H1 (cell line): ENCODE data around the gene P3H4. TPM values are rescaled to one million over a fixed set of nuclear protein-coding genes. Genes with fewer than 3 reads are reported as not detected.

ENCODE experiments used
- CTCF ChIA-PET: fragments of 300-600 bp; sonication (Branson Sonifier 250); formaldehyde crosslinking; loops from one replicate; lab custom pipeline; 2021; ENCODE audit not compliant: partially characterized antibody; lab: Charles Lee
- POLR2A ChIA-PET: fragments of 300-600 bp; sonication (Branson Sonifier 250); formaldehyde crosslinking; loops from one replicate; lab custom pipeline; 2021; ENCODE audit warnings: inconsistent platforms; ENCODE audit not compliant: partially characterized antibody; lab: Charles Lee
- DNase-seq, 2 experiments: peaks; one replicate each; pipeline versions ENCODE4 v3.0.0 to v3.0.0-alpha.2; 2010 to 2022; ENCODE audit warnings: low spot score in 2 of 2, low read depth in 1 of 2, mixed read lengths in 1 of 2
- FAIRE-seq: peaks from 2 replicates; lab custom pipeline; 2011; peaks lifted over from hg19 to GRCh38; lab: Jason Lieb, UNC
- H2AFZ ChIP-seq: 2 replicates; pipeline ENCODE4 v1.8.1; 2012; ENCODE audit warnings: low read length, inconsistent platforms
- H2AK5ac ChIP-seq: 2 replicates; pipeline ENCODE4 v1.6.1; 2013; ENCODE audit warnings: low read depth, low read length
- H2BK120ac ChIP-seq: replicated peaks from 2 replicates; pipeline ENCODE3; 2013; ENCODE audit warnings: low read depth, low read length, inconsistent platforms
- H2BK12ac ChIP-seq: 2 replicates; pipeline ENCODE4 v1.6.1; 2013; ENCODE audit warnings: low read depth, low read length
- H2BK15ac ChIP-seq: 2 replicates; pipeline ENCODE4 v1.6.1; 2013; ENCODE audit warnings: low read length
- H2BK20ac ChIP-seq: 2 replicates; pipeline ENCODE4 v1.6.1; 2013; ENCODE audit warnings: low read length
- H2BK5ac ChIP-seq: 2 replicates; pipeline ENCODE4 v1.6.1; 2013; ENCODE audit warnings: low read depth, low read length
- H3K14ac ChIP-seq: 2 replicates; pipeline ENCODE4 v1.6.1; 2013; ENCODE audit warnings: inconsistent platforms; ENCODE audit not compliant: insufficient read length
- H3K18ac ChIP-seq: 2 replicates; pipeline ENCODE4 v1.6.1; 2013; ENCODE audit warnings: low read length; ENCODE audit errors: extremely low read depth
- H3K23ac ChIP-seq: 2 replicates; pipeline ENCODE4 v1.6.1; 2013; ENCODE audit warnings: inconsistent platforms; ENCODE audit not compliant: insufficient read length
- H3K23me2 ChIP-seq: 2 replicates; pipeline ENCODE4 v1.6.1; 2013; ENCODE audit warnings: low read depth, low read length
- H3K27ac ChIP-seq: 2 replicates; pipeline ENCODE4 v1.6.1; 2011; ENCODE audit warnings: low read depth, low read length, inconsistent platforms
- H3K27me3 ChIP-seq, 4 experiments: replicated peaks in 1 of 4; 1 replicate in 1 of 4; 2 replicates in 3 of 4; pipeline versions ENCODE4 v1.6.1 to v1.8.1; 2011 to 2013; ENCODE audit warnings: low read length in 3 of 4, mild to moderate bottlenecking in 3 of 4, inconsistent platforms in 2 of 4, mixed read lengths in 2 of 4, moderate library complexity in 1 of 4; ENCODE audit not compliant: control insufficient read depth in 3 of 4, insufficient read depth in 3 of 4; ENCODE audit errors: extremely low read depth in 1 of 4
- H3K36me3 ChIP-seq, 4 experiments: 2 replicates each; pipeline versions ENCODE4 v1.6.1 to v1.8.1; 2011 to 2013; ENCODE audit warnings: mild to moderate bottlenecking in 4 of 4, low read length in 3 of 4, moderate library complexity in 2 of 4, control low read depth in 1 of 4, inconsistent platforms in 1 of 4; ENCODE audit not compliant: insufficient read depth in 4 of 4, control insufficient read depth in 2 of 4
- H3K4ac ChIP-seq: replicated peaks from 2 replicates; pipeline ENCODE3; 2013; ENCODE audit warnings: low read length, low read depth, mixed read lengths, inconsistent platforms; ENCODE audit not compliant: insufficient read length
- H3K4me1 ChIP-seq, 4 experiments: replicated peaks in 1 of 4; 1 replicate in 1 of 4; 2 replicates in 3 of 4; pipeline versions ENCODE4 v1.6.1 to v1.8.1; 2011 to 2013; ENCODE audit warnings: low read length in 3 of 4, inconsistent platforms in 2 of 4, mixed read lengths in 1 of 4; ENCODE audit not compliant: insufficient read depth in 4 of 4, control insufficient read depth in 3 of 4
- H3K4me2 ChIP-seq, 2 experiments: 2 replicates each; pipeline versions ENCODE4 v1.6.1 to v1.8.1; 2011 to 2013; ENCODE audit warnings: low read depth in 2 of 2, low read length in 2 of 2, control low read depth in 1 of 2, inconsistent platforms in 1 of 2, mild to moderate bottlenecking in 1 of 2; ENCODE audit not compliant: insufficient read depth in 1 of 2
- H3K4me3 ChIP-seq, 4 experiments: fragments of 200-600, 300-600 bp in 1 of 4; sonication (generic), shearing (Covaris generic), sonication (Bioruptor Twin) in 1 of 4; 2 replicates each; pipeline versions ENCODE4 v1.5.1 to v1.8.1; 2011 to 2016; ENCODE audit warnings: low read length in 4 of 4, low read depth in 3 of 4, control low read depth in 2 of 4, inconsistent platforms in 2 of 4, mild to moderate bottlenecking in 2 of 4, mixed read lengths in 1 of 4, moderate library complexity in 1 of 4; ENCODE audit not compliant: insufficient read depth in 2 of 4; ENCODE audit errors: extremely low read depth in 1 of 4
- H3K56ac ChIP-seq: replicated peaks from 2 replicates; pipeline ENCODE3; 2013; ENCODE audit warnings: low read depth, mild to moderate bottlenecking, mixed read lengths, low read length, inconsistent platforms; ENCODE audit not compliant: insufficient read length
- H3K79me1 ChIP-seq: 2 replicates; pipeline ENCODE4 v1.6.1; 2013; ENCODE audit warnings: low read depth, low read length, control low read depth
- H3K79me2 ChIP-seq, 2 experiments: 2 replicates each; pipeline versions ENCODE4 v1.6.1 to v1.8.1; 2012 to 2013; ENCODE audit warnings: low read length in 2 of 2, mild to moderate bottlenecking in 2 of 2, inconsistent platforms in 1 of 2; ENCODE audit not compliant: insufficient read depth in 2 of 2, control insufficient read depth in 1 of 2
- H3K9ac ChIP-seq, 4 experiments: replicated peaks in 1 of 4; 1 replicate in 1 of 4; 2 replicates in 3 of 4; pipeline versions ENCODE4 v1.6.1 to v1.8.1; 2011 to 2013; ENCODE audit warnings: low read depth in 3 of 4, low read length in 3 of 4, control low read depth in 2 of 4, mild to moderate bottlenecking in 2 of 4, moderate library complexity in 2 of 4, inconsistent platforms in 1 of 4; ENCODE audit errors: extremely low read depth in 1 of 4
- H3K9me3 ChIP-seq, 2 experiments: 2 replicates each; pipeline versions ENCODE4 v1.6.1 to v1.8.1; 2012 to 2013; ENCODE audit warnings: mild to moderate bottlenecking in 2 of 2, moderate library complexity in 2 of 2, control low read depth in 1 of 2, inconsistent platforms in 1 of 2, low read depth in 1 of 2, low read length in 1 of 2, mixed read lengths in 1 of 2; ENCODE audit not compliant: insufficient read depth in 2 of 2
- H4K20me1 ChIP-seq, 2 experiments: replicated peaks in 1 of 2; 2 replicates each; pipeline versions ENCODE3 to v1.8.1; 2011 to 2013; ENCODE audit warnings: inconsistent platforms in 2 of 2, low read length in 2 of 2, mild to moderate bottlenecking in 1 of 2; ENCODE audit not compliant: insufficient read depth in 2 of 2, control insufficient read depth in 1 of 2
- H4K5ac ChIP-seq: 2 replicates; pipeline ENCODE4 v1.6.1; 2013; ENCODE audit warnings: low read length, low read depth, mixed read lengths, inconsistent platforms; ENCODE audit not compliant: insufficient read length
- H4K8ac ChIP-seq: 2 replicates; pipeline ENCODE4 v1.8.0; 2013; ENCODE audit warnings: mild to moderate bottlenecking, moderate library complexity, low read length, inconsistent platforms; ENCODE audit not compliant: insufficient read depth; ENCODE audit errors: extremely low read depth
- H4K91ac ChIP-seq: replicated peaks from 2 replicates; pipeline ENCODE3; 2013; ENCODE audit warnings: low read length, mixed read lengths, inconsistent platforms; ENCODE audit not compliant: insufficient read length
- CHD2 ChIP-seq: IDR thresholded peaks from 2 replicates; pipeline ENCODE4 v1.6.1; 2012; ENCODE audit warnings: low read length, improper control_type of control experiment
- CTBP2 ChIP-seq: IDR thresholded peaks from 2 replicates; pipeline ENCODE4 v1.7.0; 2011; ENCODE audit warnings: borderline replicate concordance, mild to moderate bottlenecking, moderate library complexity, mixed read lengths, low read length; ENCODE audit not compliant: insufficient read depth, insufficient read length
- EGR1 ChIP-seq: IDR thresholded peaks from 2 replicates; pipeline ENCODE4 v1.6.1; 2011; ENCODE audit warnings: low read depth, low read length, borderline replicate concordance
- EP300 ChIP-seq, 2 experiments: IDR thresholded peaks; 1 replicate in 1 of 2; 2 replicates in 1 of 2; pipeline ENCODE4 v1.6.1; 2011 to 2012; ENCODE audit warnings: low read depth in 2 of 2, low read length in 2 of 2, mild to moderate bottlenecking in 2 of 2, borderline replicate concordance in 1 of 2, inconsistent platforms in 1 of 2, moderate library complexity in 1 of 2
- HDAC2 ChIP-seq, 2 experiments: fragments of 300-600 bp in 1 of 2; sonication (generic) in 1 of 2; IDR thresholded peaks; 2 replicates each; pipeline ENCODE4 v1.6.1; 2011 to 2012; ENCODE audit warnings: low read depth in 2 of 2, low read length in 2 of 2, mild to moderate bottlenecking in 2 of 2, moderate library complexity in 2 of 2, borderline replicate concordance in 1 of 2, inconsistent platforms in 1 of 2
- HDAC6 ChIP-seq: IDR thresholded peaks from one replicate; pipeline ENCODE4 v1.7.1; 2012; ENCODE audit warnings: low read depth, mild to moderate bottlenecking, inconsistent platforms, low read length, moderate library complexity
- JUND ChIP-seq: IDR thresholded peaks from 2 replicates; pipeline ENCODE4 v1.6.1; 2011; ENCODE audit warnings: mild to moderate bottlenecking, improper control_type of control experiment, low read length
- MAFK ChIP-seq: IDR thresholded peaks from 2 replicates; pipeline ENCODE4 v1.6.1; 2012; ENCODE audit warnings: low read depth, mild to moderate bottlenecking, improper control_type of control experiment, low read length
- NRF1 ChIP-seq: IDR thresholded peaks from 2 replicates; pipeline ENCODE4 v1.6.1; 2011; ENCODE audit warnings: mild to moderate bottlenecking, low read depth, low read length, improper control_type of control experiment
- RXRA ChIP-seq: IDR thresholded peaks from 2 replicates; pipeline ENCODE4 v1.6.1; 2011; ENCODE audit warnings: low read depth, mild to moderate bottlenecking, low read length, moderate library complexity; ENCODE audit not compliant: insufficient read depth
- TCF12 ChIP-seq: IDR thresholded peaks from 2 replicates; pipeline ENCODE4 v1.6.1; 2011; ENCODE audit warnings: low read depth, mild to moderate bottlenecking, low read length
- WGBS, 2 experiments: shearing (Covaris generic) in 1 of 2; methylation state at CpG; one replicate each; pipeline versions ENCODE4 v1.1.6 to v1.1.7; 2013 to 2015; ENCODE audit warnings: low lambda C conversion rate in 2 of 2, mixed read lengths in 2 of 2, inconsistent platforms in 1 of 2, low coverage in 1 of 2, missing lambda C conversion rate in 1 of 2; ENCODE audit not compliant: insufficient replicate concordance in 2 of 2, insufficient coverage in 1 of 2, insufficient read length in 1 of 2; ENCODE audit errors: extremely low coverage in 1 of 2, missing lambda C conversion rate in 1 of 2; 5-methylcytosine and 5-hydroxymethylcytosine counted together
- polyA plus RNA-seq, 7 experiments: library from polyadenylated mRNA; depleted of rRNA in 3 of 7; stranded (reverse) in 5 of 7; unstranded in 2 of 7; fragments of >200 nt in 5 of 7; fragments of 200-250 nt in 2 of 7; gene quantifications; 1 replicate in 5 of 7; 2 replicates in 1 of 7; 4 replicates in 1 of 7; pipeline versions ENCODE4 v1.2.1 to v1.2.3, GENCODE V29; 2011 to 2013; ENCODE audit warnings: missing spikeins in 2 of 7, mixed read lengths in 2 of 7
- total RNA-seq: library from RNA; stranded (reverse); fragmentation: NEBNext Ultra II Directional; extraction: Animal tissue kit (Norgen Biotek cat#: 25700); gene quantifications from 2 replicates; pipeline ENCODE4 v1.2.1, GENCODE V29; 2021

P3H4 gene
- total and polyA plus RNA-seq, 2 of the 8 experiments (the other 6 are each of a cell fraction or from before 2014, with no cell fraction given) = 23.4 to 26.7 TPM

- H3K56ac ChIP-seq = no peak within 1 kb of the TSS
- H2BK120ac ChIP-seq = no peak within 1 kb of the TSS
- H4K8ac ChIP-seq = no peak within 1 kb of the TSS; the same call in 1 of the 2 replicates
- DNase-seq = no peak
- H3K27ac ChIP-seq = no peak within 1 kb of the TSS
- no peaks in the 10 kb centered on the region for H3K79me2 ChIP-seq
- H2BK5ac ChIP-seq = no peak within 1 kb of the TSS
- peak within 1 kb of the TSS in 1 of 4 experiments; percentile 96; a peak in 1 of 8 replicates for H3K4me3 ChIP-seq
- H2BK15ac ChIP-seq = peak within 1 kb of the TSS; percentile 89; the same call in 1 of the 2 replicates
- peaks cover 0 to 5% (median 0%) of the 10 kb centered on the region in 4 experiments; a peak in 1 of 7 replicates for H3K4me1 ChIP-seq
- H3K23ac ChIP-seq = no peak within 1 kb of the TSS
- no peak within 1 kb of the TSS for H2BK20ac ChIP-seq
- H3K79me1 ChIP-seq = peaks cover 5% of the 10 kb centered on the region; the same call in 1 of the 2 replicates
- peaks cover 0 to 4% (median 0%) of the 10 kb centered on the region in 4 experiments; a peak in 2 of 8 replicates for H3K36me3 ChIP-seq
- H3K27me3 ChIP-seq = peaks cover 0 to 5% (median 0%) of the 10 kb centered on the region in 4 experiments; a peak in 1 of 7 replicates
- ChIA-PET POLR2A (interaction anchor here (0.6 to 1.6 kb wide), 6 partner anchors 14 to 152 kb away, joined by 3 to 5 read pairs (median 4); partner anchors contain the start of gene KLHL11), CTCF (interaction anchor here (0.9 to 1.1 kb wide), 5 partner anchors 10 to 26 kb away, joined by 3 to 4 read pairs (median 3); no protein-coding TSS in a partner anchor)
- H3K14ac ChIP-seq = no peak within 1 kb of the TSS
- H4K91ac ChIP-seq = no peak within 1 kb of the TSS
- peak within 1 kb of the TSS; percentile 80 to 83 for H3K4me2 ChIP-seq
- H4K5ac ChIP-seq = no peak within 1 kb of the TSS
- no peak within 1 kb of the TSS for H2BK12ac ChIP-seq
- FAIRE-seq = no peak
- no peak within 1 kb of the TSS for H3K18ac ChIP-seq
- no peak within 1 kb of the TSS for H2AK5ac ChIP-seq
- no peaks in the 10 kb centered on the region for H4K20me1 ChIP-seq
- WGBS, 2 experiments = 98% methylated on average over 15 of the region's 15 CpGs; no CpG with 5 or more reads in 1 of the 2 experiments
- peaks cover 6% of the 10 kb centered on the region; the same call in 1 of the 2 replicates for H3K23me2 ChIP-seq
- no peaks in the 10 kb centered on the region for H3K9me3 ChIP-seq
- 0 out of 2 replicates have a peak within 1 kb of the TSS, but pooled peaks have one; percentile 99 for H2AFZ ChIP-seq
- no peak within 1 kb of the TSS for H3K9ac ChIP-seq
- no peak within 1 kb of the TSS for H3K4ac ChIP-seq
- no peak for TF ChIP-seq TCF12
- TF ChIP-seq HDAC2 (IDR thresholded peaks at IDR 0.05; ENCODE audit: borderline replicate concordance in 1 of 2, low read depth in 2 of 2, low read length in 2 of 2) = no peak
- no peak for TF ChIP-seq NRF1
- no peak for TF ChIP-seq HDAC6
- TF ChIP-seq MAFK = no peak
- no peak for TF ChIP-seq EP300 (IDR thresholded peaks at IDR 0.05; ENCODE audit: borderline replicate concordance in 1 of 2, low read depth in 2 of 2, low read length in 2 of 2)
- TF ChIP-seq CTBP2 = no peak
- TF ChIP-seq CHD2 = no peak
- no peak for TF ChIP-seq RXRA
- TF ChIP-seq EGR1 = no peak
- TF ChIP-seq JUND = no peak
Measured at GRCh38 chr17:41837761-41838538, 26.2 kb upstream of the P3H4 start, which contains the start of gene KLHL10. TSS of gene KLHL10 (plus strand) at chr17:41837825. CDS start at chr17:41837933, 108 bp downstream.
